HL-60 (cell line): ENCODE results near the gene ACOXL.

Source experiments
- CTCF ChIP-seq: IDR thresholded peaks from one replicate; pipeline ENCODE4 v1.5.1; 2011; ENCODE audit warnings: low read length, control low read depth, inconsistent platforms; ENCODE audit not compliant: insufficient read depth
- GABPA ChIP-seq: IDR thresholded peaks from 2 replicates; pipeline ENCODE4 v1.6.1; 2012; ENCODE audit warnings: low read depth
- POLR2AphosphoS5 ChIP-seq: IDR thresholded peaks from 2 replicates; pipeline ENCODE4 v1.6.1; 2012; ENCODE audit warnings: low read depth

DNA sequence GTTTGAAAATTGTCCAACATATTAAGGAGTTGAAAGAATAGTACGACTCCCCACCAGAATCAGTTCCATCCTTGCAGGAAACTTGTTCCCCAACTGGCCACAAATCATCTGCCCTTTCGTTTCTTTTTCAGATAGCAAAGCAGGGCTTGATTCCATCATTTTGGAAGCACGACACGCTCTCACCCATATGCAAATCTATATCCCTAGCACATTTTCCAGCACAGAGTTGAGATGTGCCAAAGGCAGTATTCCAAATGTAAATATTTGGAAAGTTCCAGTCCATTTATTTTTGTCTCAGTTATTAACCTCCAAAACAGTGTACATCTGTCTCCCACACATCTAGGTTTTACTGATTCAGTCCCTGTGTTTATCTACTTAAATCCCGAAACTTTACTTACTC lies 259.5 kb downstream of the ACOXL start:
- TF ChIP-seq POLR2AphosphoS5 (no peak), CTCF (no peak), GABPA (no peak)
